Activated T-helper 17 cell treated with anti-CD3 and anti-CD28 coated beads, Interleukin-2, amount 50 U/mL, for 72 hours (primary cell): ENCODE data around the gene TBC1D28. TPM values are rescaled to one million over a fixed set of nuclear protein-coding genes. Genes with fewer than 3 reads are reported as not detected.
"Not testable (repeated sequence)": the region's sequence is repeated elsewhere in the genome, so short reads cannot be mapped to it uniquely, and the experiment has no call there.

Experiments
- ATAC-seq: fragments of 150-1000 bp; cut with Tn5 transposase; replicated peaks from 2 replicates; pipeline ENCODE4 v1.10.0; 2021; ENCODE audit warnings: mild to moderate bottlenecking, moderate library complexity
- H3K27ac Mint-ChIP-seq: one replicate; pipeline ENCODE4 v1.8.0; 2022; ENCODE audit warnings: mixed read lengths
- H3K27me3 Mint-ChIP-seq: one replicate; pipeline ENCODE4 v1.8.0; 2022; ENCODE audit warnings: mixed read lengths
- H3K36me3 Mint-ChIP-seq: one replicate; pipeline ENCODE4 v1.8.0; 2022; ENCODE audit warnings: low read depth, mild to moderate bottlenecking, mixed read lengths
- H3K4me1 Mint-ChIP-seq: one replicate; pipeline ENCODE4 v1.8.0; 2022; ENCODE audit warnings: mixed read lengths
- H3K4me3 Mint-ChIP-seq: one replicate; pipeline ENCODE4 v1.8.0; 2022; ENCODE audit warnings: mild to moderate bottlenecking, mixed read lengths
- H3K9me3 Mint-ChIP-seq: one replicate; pipeline ENCODE4 v1.8.0; 2022; ENCODE audit warnings: mixed read lengths
- total RNA-seq, 2 donors: library from RNA; stranded (reverse); gene quantifications; one replicate each; pipeline ENCODE4 v1.2.3, GENCODE V29; 2022

Gene TBC1D28
- total RNA-seq, 2 donors from 2014 or later, result not detected

DNA sequence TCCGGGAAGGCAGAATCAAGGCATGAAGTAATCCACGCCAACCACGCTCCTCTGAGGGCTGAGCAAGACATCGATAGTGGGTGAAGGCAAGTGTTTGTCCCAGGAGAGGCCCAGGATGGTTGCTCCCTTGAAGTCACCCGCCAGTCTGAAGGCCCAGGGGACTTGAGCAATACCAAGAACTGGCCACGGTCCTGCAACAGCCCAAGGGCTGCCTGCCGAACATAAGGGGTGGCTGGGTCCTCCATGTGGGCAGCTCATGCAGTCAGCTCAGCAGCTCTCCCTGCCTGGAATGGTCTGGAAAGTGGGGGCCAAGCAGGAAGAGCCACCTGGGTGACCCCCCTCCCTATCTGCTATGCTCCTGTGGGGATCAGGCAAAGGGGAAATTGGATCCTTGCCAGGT lies 8.4 kb downstream of the TBC1D28 start:
- H3K9me3 Mint-ChIP-seq, H3K4me3 Mint-ChIP-seq, ATAC-seq, H3K4me1 Mint-ChIP-seq, H3K36me3 Mint-ChIP-seq, H3K27ac Mint-ChIP-seq: not testable (repeated sequence)
- peaks cover 11% of the 10 kb centered on the region for H3K27me3 Mint-ChIP-seq

DNA sequence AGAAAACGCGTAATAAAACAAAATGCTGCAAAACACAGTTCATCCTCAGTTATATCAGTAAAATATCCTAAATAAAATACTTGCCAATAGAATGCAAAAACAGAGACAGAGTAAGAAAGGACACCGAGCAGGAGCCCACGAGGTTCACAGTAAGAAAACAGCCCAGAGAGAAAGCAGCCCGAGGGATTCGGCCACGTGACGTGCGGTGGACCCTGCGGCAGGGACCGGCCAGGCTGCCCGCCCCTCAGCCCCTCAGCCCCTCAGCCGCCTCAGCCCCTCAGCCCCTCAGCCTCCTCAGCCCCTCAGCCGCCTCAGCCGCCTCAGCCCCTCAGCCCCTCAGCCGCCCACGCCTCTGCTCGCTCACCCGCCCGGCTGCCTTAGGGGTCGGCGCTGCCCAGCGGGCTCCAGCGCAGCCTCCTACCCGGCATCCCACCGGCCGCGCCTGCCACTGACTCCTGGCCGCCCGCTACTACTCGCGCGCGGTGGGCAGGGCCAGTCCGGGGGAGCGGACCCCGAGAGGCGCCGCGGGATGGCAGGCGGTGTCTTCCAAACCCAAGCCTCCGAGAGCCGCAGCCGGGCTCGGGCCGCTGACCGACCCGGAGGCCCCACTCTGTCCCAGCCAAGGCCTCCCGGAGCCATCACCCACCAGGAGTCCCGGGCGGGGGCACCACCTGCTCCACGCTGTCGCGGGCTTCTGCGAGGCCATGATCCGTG lies 9.5 kb downstream of the TBC1D28 start:
- not testable (repeated sequence) for ATAC-seq, H3K36me3 Mint-ChIP-seq, H3K9me3 Mint-ChIP-seq, H3K27ac Mint-ChIP-seq, H3K4me1 Mint-ChIP-seq
- H3K4me3 Mint-ChIP-seq, result peak overlapping the region; percentile 33
- peaks cover 11% of the 10 kb centered on the region for H3K27me3 Mint-ChIP-seq

DNA sequence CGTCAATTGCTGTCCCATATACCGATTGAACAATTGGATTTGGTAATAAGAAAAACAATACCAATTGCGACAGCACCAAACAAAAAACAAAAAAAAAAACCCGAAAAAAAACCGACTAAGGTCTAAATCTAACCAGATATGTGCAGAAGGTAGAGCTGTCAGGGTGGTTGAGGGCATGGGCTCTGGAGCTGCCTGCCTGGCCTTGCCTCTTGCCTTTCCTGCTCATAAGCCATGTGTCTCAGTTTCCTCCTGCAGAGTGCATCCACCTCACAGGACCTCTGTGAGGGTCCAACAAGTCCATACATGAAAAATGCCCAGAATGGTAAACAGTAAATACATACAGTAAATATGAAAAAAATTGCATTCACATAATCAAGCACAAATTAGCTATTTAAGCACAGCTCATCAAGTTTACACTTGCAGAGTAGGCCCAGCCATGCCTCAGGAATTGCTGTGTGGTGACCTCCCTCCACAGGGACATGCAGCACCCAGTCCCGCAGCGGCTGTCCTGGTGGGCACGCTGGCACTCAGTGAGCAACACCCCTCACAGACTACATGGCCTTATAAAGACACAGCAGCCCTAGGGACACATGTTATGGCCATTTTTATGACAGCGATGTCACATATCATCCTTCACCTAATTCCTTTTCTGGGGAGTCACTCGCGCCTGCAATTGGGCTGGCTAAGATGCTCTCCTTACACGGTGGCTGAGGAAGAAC lies 17.9 kb downstream of the TBC1D28 start:
- peak overlapping the region; percentile 94 for H3K27ac Mint-ChIP-seq
- ATAC-seq, result no peak
- H3K9me3 Mint-ChIP-seq, result no peaks in the 10 kb centered on the region
- peaks cover 6% of the 10 kb centered on the region for H3K4me1 Mint-ChIP-seq
- H3K27me3 Mint-ChIP-seq, result no peaks in the 10 kb centered on the region
- H3K36me3 Mint-ChIP-seq, result peaks cover 7% of the 10 kb centered on the region
- peak overlapping the region; percentile 94 for H3K4me3 Mint-ChIP-seq

- ATAC-seq, result peak; percentile 98
- not testable (repeated sequence) for H3K9me3 Mint-ChIP-seq
Observed at GRCh38 chr17:18625509-18626104, 18.6 kb downstream of the TBC1D28 start.

DNA sequence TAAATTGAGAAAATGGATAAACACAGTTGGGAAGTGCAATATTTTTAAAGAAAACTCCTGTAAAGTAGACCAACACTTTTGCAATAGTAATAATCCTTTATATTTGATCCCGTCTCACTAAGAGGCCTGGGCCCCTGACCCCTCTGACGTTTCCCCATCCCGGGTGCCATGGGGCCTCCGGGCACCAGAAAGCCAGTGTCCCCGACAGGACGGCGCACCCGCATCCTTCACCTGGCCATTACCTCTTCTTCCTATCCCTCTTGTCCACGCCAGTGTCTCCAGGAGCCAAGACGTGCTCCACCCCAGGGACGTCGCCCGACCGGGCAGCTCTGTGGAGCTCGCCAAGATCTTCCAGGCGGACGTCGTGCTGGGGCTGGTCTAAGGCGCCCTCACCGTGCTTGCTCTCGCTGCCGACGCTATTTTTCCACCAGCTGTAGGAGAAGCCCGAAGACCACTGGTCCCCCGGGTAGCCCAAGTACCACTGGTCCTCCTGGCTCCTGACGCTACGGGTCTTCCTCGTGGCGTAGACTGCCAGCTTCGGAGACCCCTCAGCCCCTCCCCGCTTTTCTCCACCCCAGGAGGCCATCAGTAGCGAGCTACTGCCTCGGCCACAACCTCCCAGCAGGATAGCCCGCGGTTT lies 19.2 kb downstream of the TBC1D28 start:
- peak overlapping the region; percentile 94 for H3K4me3 Mint-ChIP-seq
- not testable (repeated sequence) for H3K4me1 Mint-ChIP-seq, H3K9me3 Mint-ChIP-seq, H3K36me3 Mint-ChIP-seq, H3K27me3 Mint-ChIP-seq
- peak overlapping the region; percentile 94 for H3K27ac Mint-ChIP-seq
- peak; percentile 59 for ATAC-seq

More at GRCh38 chr17:18625509-18626104, 18.6 kb downstream of the TBC1D28 start:
- H3K4me1 Mint-ChIP-seq, H3K36me3 Mint-ChIP-seq, H3K27me3 Mint-ChIP-seq: not testable (repeated sequence)
- H3K27ac Mint-ChIP-seq, result peak overlapping the region; percentile 94
- peak overlapping the region; percentile 94 for H3K4me3 Mint-ChIP-seq

GRCh38 chr17:18617613-18618012 lies 26.6 kb downstream of the TBC1D28 start:
- not testable (repeated sequence) for H3K9me3 Mint-ChIP-seq, H3K27ac Mint-ChIP-seq, ATAC-seq, H3K4me3 Mint-ChIP-seq, H3K36me3 Mint-ChIP-seq, H3K4me1 Mint-ChIP-seq, H3K27me3 Mint-ChIP-seq

- H3K4me1 Mint-ChIP-seq, H3K27me3 Mint-ChIP-seq, ATAC-seq, H3K9me3 Mint-ChIP-seq, H3K4me3 Mint-ChIP-seq, H3K36me3 Mint-ChIP-seq, H3K27ac Mint-ChIP-seq: not testable (repeated sequence)
Observed at GRCh38 chr17:18613016-18613415, 31.2 kb downstream of the TBC1D28 start.

DNA sequence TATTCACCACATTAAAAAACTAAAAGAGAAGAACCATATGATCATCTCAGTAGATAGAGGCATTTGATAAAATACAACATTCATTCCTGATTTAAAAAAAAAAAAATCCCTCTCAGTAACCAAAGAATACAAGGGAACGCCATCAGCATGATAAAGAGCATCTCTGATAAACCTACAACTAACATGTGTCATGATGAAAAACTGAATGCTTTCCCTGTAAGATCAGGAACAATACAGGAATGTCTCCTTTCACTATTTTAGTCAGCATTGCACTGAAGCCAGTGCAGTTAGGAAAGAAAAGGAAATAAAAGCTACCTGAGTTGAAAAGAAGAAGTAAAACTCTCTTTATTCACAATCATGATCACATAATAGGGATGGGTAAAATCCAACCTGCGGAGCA lies 51.1 kb downstream of the TBC1D28 start:
- H3K27ac Mint-ChIP-seq, H3K27me3 Mint-ChIP-seq, ATAC-seq, H3K36me3 Mint-ChIP-seq, H3K4me1 Mint-ChIP-seq, H3K9me3 Mint-ChIP-seq, H3K4me3 Mint-ChIP-seq: not testable (repeated sequence)

Other genes with a start within 250 kb of the TBC1D28 start
- under 1 TPM in 1 of 2 donors, not detected in 1; 0.26 TPM for gene LGALS9C, start 167.6 kb downstream of the TBC1D28 start, total RNA-seq
- 1 to 10 TPM; 4.4 to 7.7 TPM for gene FOXO3B, start 37.9 kb upstream of the TBC1D28 start, total RNA-seq
- gene FBXW10, start 99.7 kb upstream of the TBC1D28 start, total RNA-seq, result under 1 TPM in 1 of 2 donors, not detected in 1; 0.78 TPM
- gene TVP23B, start 136.8 kb upstream of the TBC1D28 start, total RNA-seq, result 10 to 100 TPM; 30.0 to 30.8 TPM
- 10 to 100 TPM; 34.9 to 35.2 TPM for gene PRPSAP2, start 213.7 kb upstream of the TBC1D28 start, total RNA-seq